Adipose tissue (tissue), 3 donors: Measurements from ENCODE around the gene CALML6. TPM values are rescaled to one million over a fixed set of nuclear protein-coding genes. Genes with fewer than 3 reads are reported as not detected.

Experiments used
- H3K27ac ChIP-seq: one replicate; pipeline ENCODE4 v1.5.1; 2013; ENCODE audit warnings: low read depth, low read length
- WGBS, 3 donors: extraction: QIAGEN DNeasy Blood & Tissue Kit; methylation state at CpG; one replicate each; pipeline ENCODE4 v1.1.7; 2013; 5-methylcytosine and 5-hydroxymethylcytosine counted together
- polyA plus RNA-seq, 3 donors: library from polyadenylated mRNA; stranded (reverse); fragments of 200-250 nt; gene quantifications; one replicate each; pipeline ENCODE4 v1.2.3, GENCODE V29; 2013
- donor health status: healthy with polysubstance abuse.
- donor health status: Bipolar disorder and iron deficiency.
- donor health status: healthy.

The CALML6 gene
- polyA plus RNA-seq, 3 donors, result 0.48 to 2.7 (median 0.62) TPM

DNA sequence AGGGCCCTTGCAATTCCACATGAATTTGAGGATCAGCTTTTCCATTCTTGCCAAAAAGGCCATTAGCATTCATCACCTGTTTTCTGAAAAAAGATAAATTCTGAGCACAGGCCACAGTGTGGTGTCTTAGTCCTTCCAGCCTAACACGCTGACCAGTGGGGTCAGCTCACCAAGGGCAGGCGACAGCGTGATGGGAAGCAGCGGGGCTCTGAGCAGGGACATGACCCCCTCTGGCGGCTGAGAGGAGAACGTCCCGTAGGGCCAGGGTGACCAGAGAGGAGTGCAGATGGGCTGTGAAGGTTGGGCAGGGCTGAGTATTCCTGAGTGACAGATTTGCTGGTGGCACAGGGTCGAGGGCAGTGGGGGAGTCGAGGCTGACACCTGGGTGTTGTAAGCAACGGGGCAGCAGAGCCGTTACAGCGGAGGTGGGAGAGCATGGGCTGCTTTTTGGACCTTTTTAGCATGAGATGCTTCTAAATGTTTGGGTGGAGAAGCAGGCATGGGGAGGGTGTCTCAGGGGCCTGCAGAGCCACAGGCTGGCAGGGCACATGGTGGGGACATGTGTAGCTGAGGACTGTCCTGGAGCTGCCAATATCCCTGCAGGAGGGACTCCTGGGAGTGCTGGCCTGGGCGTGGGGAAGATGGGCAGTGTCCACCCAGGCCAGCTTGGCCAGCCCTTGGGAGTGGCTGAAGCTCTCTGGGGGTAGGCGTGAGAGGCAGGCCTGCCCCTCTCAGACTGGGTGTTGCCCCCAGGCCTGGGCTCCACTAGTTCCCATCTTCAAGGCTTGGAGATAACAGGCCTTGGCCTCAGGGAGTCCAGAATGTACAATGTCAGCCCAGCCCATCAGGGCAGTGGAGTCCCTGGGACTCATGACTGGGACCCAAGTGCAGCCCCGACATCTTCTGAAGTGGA lies 8.6 kb upstream of the CALML6 start:
- 19 to 23% (median 22%) methylated on average over 15 of the region's 15 CpGs for WGBS, 3 donors
- no peak overlapping the region for H3K27ac ChIP-seq

GRCh38 chr1:1907098-1907736 lies 7.8 kb upstream of the CALML6 start:
- WGBS, 3 donors, result 67 to 75% (median 70%) methylated on average over 8 of the region's 8 CpGs
- no peak overlapping the region for H3K27ac ChIP-seq

DNA sequence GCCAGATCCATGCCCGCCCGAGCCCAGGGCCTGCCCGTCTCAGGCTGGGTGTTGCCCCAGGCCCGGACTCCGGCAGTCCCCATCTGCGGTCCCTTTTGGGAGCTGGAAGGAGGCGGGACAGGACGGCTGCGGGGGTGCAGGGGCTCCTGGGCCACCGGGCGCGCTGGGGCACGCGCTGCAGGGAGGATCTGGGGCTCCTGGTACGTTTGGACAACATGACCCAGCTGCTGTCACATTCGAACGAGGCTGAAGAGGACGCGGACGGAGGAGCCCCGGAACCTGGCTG lies 6.6 kb upstream of the CALML6 start:
- H3K27ac ChIP-seq, result no peak overlapping the region
- 4 to 10% (median 6%) methylated on average over 21 of the region's 21 CpGs for WGBS, 3 donors

DNA sequence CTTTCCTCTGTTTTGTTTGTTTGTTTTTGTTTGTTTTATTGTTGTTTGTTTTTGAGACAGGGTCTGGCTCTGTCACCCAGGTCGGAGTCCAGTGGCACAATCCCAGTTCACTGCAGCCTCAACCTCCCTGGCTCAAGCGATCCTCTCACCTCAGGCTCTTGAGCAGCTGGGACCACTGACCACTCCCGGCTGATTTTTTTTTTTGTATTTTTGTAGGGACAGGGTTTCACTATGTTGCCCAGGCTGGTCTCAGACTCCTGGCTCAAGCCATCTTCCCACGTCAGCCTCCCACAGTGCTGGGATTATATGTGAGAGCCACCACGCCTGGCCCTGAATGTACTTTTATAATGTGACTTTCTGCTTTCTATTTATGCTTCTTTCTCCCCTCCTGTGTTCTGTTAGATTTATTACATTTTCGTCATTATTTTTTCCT lies 5.0 kb upstream of the CALML6 start:
- H3K27ac ChIP-seq, result no peak overlapping the region
- WGBS, 3 donors, result 83 to 91% (median 86%) methylated on average over 6 of the region's 6 CpGs

DNA sequence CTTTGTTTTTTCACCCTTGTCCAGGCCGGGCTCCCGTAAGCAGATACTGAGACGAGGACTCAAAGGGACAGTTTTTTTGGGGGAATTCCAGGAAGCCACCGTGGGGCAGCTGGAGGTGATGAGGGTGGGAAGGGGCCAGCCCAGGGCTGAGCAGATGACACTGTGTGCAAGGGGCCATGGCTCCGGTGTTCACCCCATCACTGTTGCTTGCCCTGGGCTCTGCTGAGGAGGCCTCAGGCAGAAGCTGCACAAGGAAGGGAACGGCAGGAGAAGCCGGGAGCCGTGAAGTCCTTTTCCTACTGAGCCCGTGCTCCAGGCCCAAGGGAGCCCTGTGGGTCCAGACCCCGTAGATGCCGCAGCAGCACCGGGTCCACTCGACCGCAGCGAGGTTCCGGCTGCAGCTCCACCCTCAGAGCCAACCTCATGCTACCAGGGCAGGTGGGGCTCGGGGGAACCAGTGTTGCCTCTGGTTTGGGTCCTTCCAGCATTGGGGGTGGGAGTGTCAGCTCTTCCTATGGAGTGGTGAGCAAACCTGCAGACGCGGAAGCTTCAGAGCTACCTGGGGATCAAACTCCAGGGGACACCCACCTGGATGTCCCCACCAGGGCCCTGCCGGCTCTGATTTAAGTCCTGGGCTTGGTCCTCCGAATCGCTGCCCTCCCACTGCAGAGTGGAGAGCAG lies 4.3 kb upstream of the CALML6 start:
- WGBS, 3 donors, result 93 to 94% (median 94%) methylated on average over 22 of the region's 22 CpGs
- no peak overlapping the region for H3K27ac ChIP-seq

GRCh38 chr1:1911350-1912041 lies 3.6 kb upstream of the CALML6 start:
- H3K27ac ChIP-seq, result no peak overlapping the region
- WGBS, 3 donors, result 84 to 89% (median 87%) methylated on average over 13 of the region's 13 CpGs

GRCh38 chr1:1914101-1914970 lies 724 bp upstream of the CALML6 start:
- no peak overlapping the region for H3K27ac ChIP-seq
- 54 to 72% (median 68%) methylated on average over 20 of the region's 20 CpGs for WGBS, 3 donors

- 45 to 96% (median 89%) methylated on average over 22 to 23 of the region's 23 CpGs for WGBS, 3 donors
- no peak overlapping the region for H3K27ac ChIP-seq
Observed at GRCh38 chr1:1915911-1916840, 1.1 kb downstream of the CALML6 start.

GRCh38 chr1:1916851-1917251 lies 1.8 kb downstream of the CALML6 start:
- H3K27ac ChIP-seq, result no peak overlapping the region
- WGBS, 3 donors, result 46 to 86% (median 82%) methylated on average over 17 to 19 of the region's 19 CpGs

DNA sequence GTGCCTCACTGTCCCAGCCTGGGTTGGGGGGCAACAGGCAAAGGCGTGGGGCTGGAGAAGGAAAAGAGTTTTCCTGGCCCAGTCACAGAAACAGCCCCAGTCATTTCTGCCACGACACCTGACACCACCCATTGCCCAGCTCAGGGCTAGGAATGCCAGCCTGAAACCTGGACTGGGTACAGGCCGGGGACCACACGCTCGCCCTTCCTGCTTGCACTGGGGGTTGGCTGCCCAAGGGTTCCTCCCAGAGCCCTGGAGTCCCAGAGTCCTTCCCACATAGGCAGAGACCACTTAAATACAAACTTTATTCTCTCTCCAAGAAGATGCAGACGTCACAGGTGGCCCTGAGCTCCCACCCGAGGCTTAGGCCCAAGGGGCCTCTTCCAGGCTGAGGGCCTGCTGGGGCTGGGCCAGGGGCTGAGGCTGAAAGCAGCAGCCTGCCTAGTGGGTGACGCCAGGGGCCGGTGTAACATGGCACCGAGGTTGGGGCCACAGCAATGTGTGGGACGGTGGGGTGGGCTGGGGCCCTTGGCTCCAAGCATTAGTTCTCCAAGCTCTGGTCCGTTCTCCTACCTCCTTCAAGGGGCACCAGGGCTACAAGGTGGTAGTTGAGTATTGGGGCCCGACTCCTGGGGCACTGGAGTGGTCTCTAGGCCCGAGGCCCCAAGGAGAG lies 2.4 kb downstream of the CALML6 start:
- no peak overlapping the region for H3K27ac ChIP-seq
- 59 to 93% (median 91%) methylated on average over 14 of the region's 14 CpGs for WGBS, 3 donors

DNA sequence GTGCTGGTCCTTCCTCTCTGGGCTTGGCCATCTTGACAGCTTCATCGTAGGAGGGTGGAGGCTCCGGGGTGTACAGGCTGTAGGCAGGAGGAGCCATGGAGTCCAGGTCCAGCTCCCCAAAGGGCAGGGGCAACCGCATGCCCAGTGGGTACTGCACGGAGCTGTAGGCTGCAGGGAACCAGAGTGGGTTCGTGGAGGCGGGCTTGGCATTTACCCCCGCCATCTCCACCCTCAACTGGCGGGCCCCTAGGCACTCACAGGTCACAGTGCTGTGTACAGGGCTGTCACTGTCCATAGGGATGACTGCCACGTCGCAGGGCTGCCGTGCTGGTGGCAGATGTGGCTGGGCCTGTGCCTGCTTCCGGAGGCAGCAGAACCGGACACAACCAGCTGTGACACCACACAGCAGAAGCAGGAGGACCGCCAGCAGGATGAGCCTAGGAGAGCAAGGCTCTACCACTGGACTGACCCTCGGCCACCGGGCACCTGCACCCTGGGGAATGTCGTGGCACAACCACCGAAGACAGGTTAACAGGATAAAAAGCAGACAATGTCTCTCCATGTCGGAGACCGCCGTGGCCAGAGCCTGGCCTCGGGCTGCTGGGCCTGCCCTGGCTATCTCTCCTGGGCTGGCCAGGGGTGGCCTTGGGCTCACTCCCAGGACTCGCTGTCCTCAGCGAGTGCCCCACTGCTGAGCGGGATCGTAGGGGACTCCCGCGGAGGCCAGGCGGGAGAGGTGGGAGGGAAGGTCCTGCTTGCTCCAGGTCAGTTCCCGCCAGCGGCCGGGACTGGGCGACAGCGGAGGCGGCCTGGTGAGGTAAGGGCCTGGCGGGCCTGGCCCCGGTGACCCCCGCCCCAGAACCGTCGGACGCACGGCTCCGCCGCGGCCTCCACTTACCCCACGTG lies 3.2 kb downstream of the CALML6 start:
- 20 to 58% (median 52%) methylated on average over 35 to 46 of the region's 46 CpGs for WGBS, 3 donors
- H3K27ac ChIP-seq, result no peak overlapping the region

DNA sequence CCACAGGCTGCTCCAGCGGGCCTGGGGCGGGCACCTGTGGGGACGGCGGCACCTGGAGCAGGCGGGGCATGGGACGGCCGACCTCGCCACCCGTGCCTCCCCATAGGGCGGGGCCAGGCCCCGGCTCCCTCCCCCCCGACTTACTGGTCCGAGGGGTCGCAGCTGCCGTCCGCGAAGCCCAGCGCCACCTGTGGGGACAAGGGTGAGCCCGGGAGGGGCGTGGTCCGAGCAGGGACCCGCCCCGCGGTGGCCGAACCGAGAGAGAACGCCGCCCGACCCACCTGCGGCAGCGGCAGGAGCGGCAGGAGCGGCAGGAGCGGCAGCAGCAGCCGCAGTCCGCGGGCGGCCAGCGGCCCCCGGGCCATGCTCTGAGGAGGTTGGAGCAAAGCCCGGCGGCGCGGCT lies 3.8 kb downstream of the CALML6 start, which contains the start of gene TMEM52:
Gene TMEM52 (minus strand): TSS at position 379 of the 403 bp plus-strand sequence. CDS start 14 bp downstream, at position 365.
- no peak within 1 kb of the TSS for H3K27ac ChIP-seq
- WGBS, 3 donors, result 0 to 1% (median 1%) methylated on average over 25 to 44 of the region's 44 CpGs

GRCh38 chr1:1919304-1920056 lies 4.4 kb downstream of the CALML6 start:
- H3K27ac ChIP-seq, result no peak overlapping the region
- WGBS, 3 donors, result 9 to 11% (median 10%) methylated on average over 58 to 62 of the region's 62 CpGs

GRCh38 chr1:1920057-1920607 lies 5.1 kb downstream of the CALML6 start:
- H3K27ac ChIP-seq, result no peak overlapping the region
- whole genome bisulfite sequencing, 3 donors, result 82 to 88% (median 86%) methylated on average over 6 of the region's 6 CpGs
